Activated CD8-positive, alpha-beta memory T cell treated with anti-CD3 and anti-CD28 coated beads, Interleukin-2, amount 10 ng/mL, durations not matched to agents 7 days and 5 days (primary cell): ENCODE data around the gene IER5L. TPM values are rescaled to one million over a fixed set of nuclear protein-coding genes. Genes with fewer than 3 reads are reported as not detected.

Experiments
- ATAC-seq: fragments of 150-1000 bp; cut with Tn5 transposase; one replicate; pipeline ENCODE4 v1.10.0; 2021; ENCODE audit warnings: moderate library complexity
- CTCF ChIA-PET: fragments of 350-600 bp; sonication (Branson Sonifier 250); formaldehyde crosslinking; loops from one replicate; lab custom pipeline; 2021; ENCODE audit warnings: antibody characterized with exemption; lab: Charles Lee
- DNase-seq: peaks from one replicate; pipeline ENCODE4 v3.0.0-alpha.2; 2020
- H3K27ac Mint-ChIP-seq: one replicate; pipeline ENCODE4 v1.8.0; 2021; ENCODE audit warnings: mild to moderate bottlenecking, mixed read lengths
- H3K27me3 Mint-ChIP-seq: one replicate; pipeline ENCODE4 v1.8.0; 2021; ENCODE audit warnings: mixed read lengths
- H3K36me3 Mint-ChIP-seq: one replicate; pipeline ENCODE4 v1.8.0; 2021; ENCODE audit warnings: mild to moderate bottlenecking, mixed read lengths
- H3K4me1 Mint-ChIP-seq: one replicate; pipeline ENCODE4 v1.8.0; 2021; ENCODE audit warnings: mixed read lengths
- H3K4me3 Mint-ChIP-seq: one replicate; pipeline ENCODE4 v1.8.0; 2021; ENCODE audit warnings: mild to moderate bottlenecking, moderate library complexity, mixed read lengths
- H3K9me3 Mint-ChIP-seq: one replicate; pipeline ENCODE4 v1.8.0; 2022; ENCODE audit warnings: low read depth, mixed read lengths
- total RNA-seq, 2 experiments: library from RNA; stranded (reverse); gene quantifications; one replicate each; pipeline ENCODE4 v1.2.3, GENCODE V29; 2021

IER5L gene
- 1 to 10 TPM; 4.9 to 6.1 TPM for total RNA-seq

- ATAC-seq (peak; percentile 85), DNase-seq (peak; percentile 96)
- no peaks in the 10 kb centered on the region for H3K36me3 Mint-ChIP-seq
- H3K9me3 Mint-ChIP-seq, result no peaks in the 10 kb centered on the region
- CTCF ChIA-PET, result interaction anchor here (0.6 to 13.4 kb wide), 17 partner anchors 9 to 612 kb away, joined by 3 to 249 read pairs (median 5); no protein-coding TSS in a partner anchor
- peaks cover 9% of the 10 kb centered on the region for H3K27me3 Mint-ChIP-seq
- peak within 1 kb of the TSS; percentile 63 for H3K27ac Mint-ChIP-seq
- H3K4me1 Mint-ChIP-seq, result peaks cover 9% of the 10 kb centered on the region
- H3K4me3 Mint-ChIP-seq, result peak within 1 kb of the TSS; percentile 82
These were observed at the start of gene IER5L for GRCh38 chr9:129177791-129178567. Gene IER5L, minus strand, starts transcription at chr9:129178261. Its CDS starts 209 bp downstream, at chr9:129178052.

DNA sequence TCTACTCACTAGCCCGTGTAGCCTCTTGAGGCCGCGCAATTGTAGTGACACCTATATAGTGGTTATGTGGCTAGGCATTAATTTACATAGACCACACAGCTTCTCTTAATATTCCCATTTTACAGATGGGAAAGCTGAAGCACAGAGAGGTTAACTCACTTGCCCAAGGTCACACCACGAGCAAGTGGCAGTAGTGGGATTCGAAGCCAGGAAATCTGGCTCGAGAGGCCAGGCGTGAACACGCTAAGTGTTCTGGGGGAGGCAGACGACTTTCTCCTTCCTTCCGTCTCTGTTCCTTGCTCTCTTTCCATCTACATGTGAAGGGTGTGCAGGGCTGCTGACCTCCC, 49.8 kb upstream of the IER5L start:
- CTCF ChIA-PET, result no interaction called here
- ATAC-seq (no peak), DNase-seq (no peak)
- Mint-ChIP-seq H3K27me3 (no peaks in the 10 kb centered on the region), H3K9me3 (peaks cover 1% of the 10 kb centered on the region), H3K4me3 (no peak overlapping the region), H3K27ac (no peak overlapping the region), H3K4me1 (peaks cover 22% of the 10 kb centered on the region), H3K36me3 (no peaks in the 10 kb centered on the region)

- DNase-seq, result peak; percentile 88
- peak overlapping the region; percentile 61 for H3K27ac Mint-ChIP-seq
- peaks cover 41% of the 10 kb centered on the region for H3K4me1 Mint-ChIP-seq
- ATAC-seq, result peak; percentile 84
- no peaks in the 10 kb centered on the region for H3K9me3 Mint-ChIP-seq
- no peaks in the 10 kb centered on the region for H3K27me3 Mint-ChIP-seq
- no peaks in the 10 kb centered on the region for H3K36me3 Mint-ChIP-seq
- H3K4me3 Mint-ChIP-seq, result no peak overlapping the region
- CTCF ChIA-PET, result interaction anchor here (1.0 kb wide), 1 partner anchor 12 kb away, joined by 4 read pairs; no protein-coding TSS in a partner anchor
These were observed 47.8 kb upstream of the IER5L start for GRCh38 chr9:129225815-129226214.

- peaks cover 44% of the 10 kb centered on the region for H3K4me1 Mint-ChIP-seq
- no peak for DNase-seq
- peak overlapping the region; percentile 61 for H3K27ac Mint-ChIP-seq
- no peaks in the 10 kb centered on the region for H3K36me3 Mint-ChIP-seq
- no peak overlapping the region for H3K4me3 Mint-ChIP-seq
- no peak for ATAC-seq
- CTCF ChIA-PET, result interaction anchor here (1.0 kb wide), 1 partner anchor 12 kb away, joined by 4 read pairs; no protein-coding TSS in a partner anchor
- H3K9me3 Mint-ChIP-seq, result no peaks in the 10 kb centered on the region
- H3K27me3 Mint-ChIP-seq, result no peaks in the 10 kb centered on the region
These were observed 47.4 kb upstream of the IER5L start for GRCh38 chr9:129225490-129225778.

- Mint-ChIP-seq H3K27me3 (no peaks in the 10 kb centered on the region), H3K27ac (peak overlapping the region; percentile 61), H3K36me3 (no peaks in the 10 kb centered on the region), H3K4me1 (peaks cover 46% of the 10 kb centered on the region), H3K9me3 (no peaks in the 10 kb centered on the region), H3K4me3 (no peak overlapping the region)
- ATAC-seq (no peak), DNase-seq (no peak)
- CTCF ChIA-PET, result no interaction called here
These were observed 46.8 kb upstream of the IER5L start for GRCh38 chr9:129224618-129225489.

DNA sequence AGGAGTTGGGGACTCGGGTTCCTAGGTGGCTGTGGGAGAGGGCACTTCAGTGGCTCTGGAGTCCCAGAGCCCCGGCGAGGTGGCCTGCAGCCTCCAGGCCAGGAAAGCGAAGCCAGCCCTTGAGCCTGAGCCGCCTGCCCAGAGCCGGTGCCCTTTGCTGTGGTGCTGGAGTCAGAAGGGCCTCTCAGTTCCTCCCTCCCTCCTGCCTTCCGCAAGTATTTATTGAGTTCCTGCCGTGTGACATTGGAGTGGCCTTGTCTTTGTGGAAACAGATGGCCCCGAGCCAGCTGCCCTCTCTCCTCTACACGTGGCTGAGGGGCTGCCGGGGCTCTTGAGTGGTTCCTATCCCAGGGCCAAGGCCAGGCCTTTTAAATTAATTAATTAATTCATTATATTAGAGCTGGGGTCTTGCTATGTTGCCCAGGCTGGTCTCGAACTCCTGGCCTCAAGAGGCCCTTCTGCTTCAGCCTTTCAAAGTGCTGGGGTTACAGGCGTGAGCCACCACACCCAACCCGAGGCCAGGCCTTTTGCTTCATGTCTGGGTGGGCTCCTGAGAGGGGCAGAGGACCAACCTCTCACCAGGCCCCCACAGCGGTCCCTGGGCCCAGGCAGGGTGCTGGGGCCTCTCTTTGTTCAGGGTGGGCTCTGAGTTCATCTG, 45.6 kb upstream of the IER5L start:
- no peak for ATAC-seq
- H3K4me1 Mint-ChIP-seq, result peaks cover 48% of the 10 kb centered on the region
- H3K27me3 Mint-ChIP-seq, result no peaks in the 10 kb centered on the region
- DNase-seq, result no peak
- H3K36me3 Mint-ChIP-seq, result no peaks in the 10 kb centered on the region
- H3K4me3 Mint-ChIP-seq, result no peak overlapping the region
- CTCF ChIA-PET, result interaction anchor here (0.7 kb wide), 1 partner anchor 49 kb away, joined by 3 read pairs; no protein-coding TSS in a partner anchor
- no peaks in the 10 kb centered on the region for H3K9me3 Mint-ChIP-seq
- no peak overlapping the region for H3K27ac Mint-ChIP-seq

- Mint-ChIP-seq H3K9me3 (no peaks in the 10 kb centered on the region), H3K4me1 (peaks cover 48% of the 10 kb centered on the region), H3K36me3 (no peaks in the 10 kb centered on the region), H3K4me3 (no peak overlapping the region), H3K27ac (no peak overlapping the region), H3K27me3 (no peaks in the 10 kb centered on the region)
- CTCF ChIA-PET, result interaction anchor here (2.8 kb wide), 1 partner anchor 13 kb away, joined by 13 read pairs; no protein-coding TSS in a partner anchor
- DNase-seq (no peak), ATAC-seq (no peak)
These were observed 44.8 kb upstream of the IER5L start for GRCh38 chr9:129222819-129223218.

- CTCF ChIA-PET, result interaction anchor here (0.8 to 2.8 kb wide), 11 partner anchors 10 to 407 kb away, joined by 3 to 13 read pairs (median 4); partner anchors contain the start of gene IER5L
- Mint-ChIP-seq H3K36me3 (no peaks in the 10 kb centered on the region), H3K4me3 (no peak overlapping the region), H3K9me3 (no peaks in the 10 kb centered on the region), H3K27ac (peak overlapping the region; percentile 31), H3K27me3 (no peaks in the 10 kb centered on the region), H3K4me1 (peaks cover 48% of the 10 kb centered on the region)
- DNase-seq (no peak), ATAC-seq (no peak)
These were observed 44.0 kb upstream of the IER5L start for GRCh38 chr9:129221979-129222635.

DNA sequence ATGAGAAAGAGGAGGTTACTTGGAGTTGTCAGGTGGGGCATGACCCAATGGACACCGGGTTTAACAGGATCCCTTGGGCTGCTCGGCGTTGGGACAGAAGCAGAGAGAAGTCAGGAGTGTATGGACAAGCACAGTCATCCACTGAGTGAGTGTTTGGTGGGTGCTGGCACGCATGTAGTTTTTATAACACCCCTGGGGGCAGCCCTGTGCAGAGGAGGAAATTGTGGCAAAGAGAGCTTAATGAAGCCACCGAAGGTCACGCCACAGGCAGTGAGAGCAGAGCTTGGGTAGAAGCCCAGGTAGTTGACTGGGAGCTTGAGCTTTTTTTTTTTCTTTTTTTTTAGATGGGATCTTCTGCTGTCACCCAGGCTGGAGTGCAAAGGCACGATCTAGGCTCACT, 43.2 kb upstream of the IER5L start:
- Mint-ChIP-seq H3K27me3 (no peaks in the 10 kb centered on the region), H3K4me3 (no peak overlapping the region), H3K36me3 (no peaks in the 10 kb centered on the region), H3K27ac (peak overlapping the region; percentile 64), H3K9me3 (no peaks in the 10 kb centered on the region), H3K4me1 (peaks cover 44% of the 10 kb centered on the region)
- peak; percentile 81 for ATAC-seq
- peak; percentile 83 for DNase-seq
- CTCF ChIA-PET, result interaction anchor here (0.6 to 2.8 kb wide), 15 partner anchors 10 to 411 kb away, joined by 3 to 13 read pairs (median 4); partner anchors contain the start of gene IER5L

DNA sequence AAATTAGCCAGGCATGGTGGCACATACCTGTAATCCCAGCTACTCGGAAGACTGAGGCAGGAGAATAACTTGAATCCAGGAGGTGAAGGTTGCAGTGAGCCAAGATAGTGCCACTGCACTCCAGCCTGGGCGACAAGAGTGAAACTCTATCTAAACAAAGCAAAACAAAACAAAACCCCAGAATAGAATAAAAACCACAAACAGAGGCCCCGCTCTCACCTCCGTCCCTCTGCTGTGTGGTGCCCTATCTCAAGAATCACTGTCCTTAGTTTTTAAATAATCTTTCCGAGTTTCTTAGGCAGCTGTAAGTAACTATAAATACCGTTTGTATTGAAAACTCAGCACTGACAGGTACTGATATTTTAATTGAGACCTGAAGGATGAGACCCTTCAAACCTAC, 42.7 kb upstream of the IER5L start:
- Mint-ChIP-seq H3K9me3 (no peaks in the 10 kb centered on the region), H3K27me3 (no peaks in the 10 kb centered on the region), H3K36me3 (no peaks in the 10 kb centered on the region), H3K27ac (peak overlapping the region; percentile 64), H3K4me1 (peaks cover 39% of the 10 kb centered on the region), H3K4me3 (no peak overlapping the region)
- no peak for DNase-seq
- CTCF ChIA-PET, result interaction anchor here (0.6 to 2.8 kb wide), 12 partner anchors 15 to 411 kb away, joined by 3 to 13 read pairs (median 4); partner anchors contain the start of gene IER5L
- ATAC-seq, result no peak

- CTCF ChIA-PET, result no interaction called here
- H3K27ac Mint-ChIP-seq, result no peak overlapping the region
- no peak overlapping the region for H3K4me3 Mint-ChIP-seq
- H3K9me3 Mint-ChIP-seq, result no peaks in the 10 kb centered on the region
- no peaks in the 10 kb centered on the region for H3K27me3 Mint-ChIP-seq
- peaks cover 25% of the 10 kb centered on the region for H3K4me1 Mint-ChIP-seq
- DNase-seq (no peak), ATAC-seq (no peak)
- H3K36me3 Mint-ChIP-seq, result no peaks in the 10 kb centered on the region
These were observed 40.9 kb upstream of the IER5L start for GRCh38 chr9:129218918-129219317.

DNA sequence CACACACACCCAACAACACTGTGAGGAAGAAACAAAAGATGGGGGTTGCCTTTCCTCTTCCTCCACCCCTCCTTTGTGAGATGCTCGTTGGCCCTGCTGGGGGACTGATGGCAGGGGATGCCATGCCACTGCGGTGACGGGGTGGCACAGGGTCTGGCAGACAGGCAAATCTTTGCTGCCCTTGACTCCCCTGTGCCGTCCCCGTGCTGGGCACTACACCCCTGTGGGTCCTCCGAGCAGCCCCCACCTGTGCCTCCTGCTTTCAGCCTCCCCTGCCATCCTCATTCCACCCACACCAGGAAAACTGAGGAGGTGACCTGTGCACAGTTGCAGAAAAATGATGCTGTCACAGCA, 40.2 kb upstream of the IER5L start:
- Mint-ChIP-seq H3K27me3 (no peaks in the 10 kb centered on the region), H3K4me1 (peaks cover 25% of the 10 kb centered on the region), H3K4me3 (no peak overlapping the region), H3K36me3 (no peaks in the 10 kb centered on the region), H3K27ac (no peak overlapping the region), H3K9me3 (no peaks in the 10 kb centered on the region)
- CTCF ChIA-PET, result no interaction called here
- no peak for ATAC-seq
- DNase-seq, result no peak
